NCI-H446 treated with DMSO at 0.1 percent for 48 hours (cell line): Measurements from ENCODE around the gene TSPAN17.
"Not testable (repeated sequence)": the region's sequence is repeated elsewhere in the genome, so short reads cannot be mapped to it uniquely, and the experiment has no call there.

Experiments
- DNase-seq: peaks from one replicate; lab custom pipeline; 2025; lab: John Stamatoyannopoulos, UW

Gene TSPAN17

GRCh38 chr5:176647030-176647842 is at the start of gene TSPAN17:
Gene TSPAN17 (plus strand): TSS chr5:176647484. CDS start chr5:176647616, 132 bp downstream.
- DNase-seq, result peak; percentile 98

DNA sequence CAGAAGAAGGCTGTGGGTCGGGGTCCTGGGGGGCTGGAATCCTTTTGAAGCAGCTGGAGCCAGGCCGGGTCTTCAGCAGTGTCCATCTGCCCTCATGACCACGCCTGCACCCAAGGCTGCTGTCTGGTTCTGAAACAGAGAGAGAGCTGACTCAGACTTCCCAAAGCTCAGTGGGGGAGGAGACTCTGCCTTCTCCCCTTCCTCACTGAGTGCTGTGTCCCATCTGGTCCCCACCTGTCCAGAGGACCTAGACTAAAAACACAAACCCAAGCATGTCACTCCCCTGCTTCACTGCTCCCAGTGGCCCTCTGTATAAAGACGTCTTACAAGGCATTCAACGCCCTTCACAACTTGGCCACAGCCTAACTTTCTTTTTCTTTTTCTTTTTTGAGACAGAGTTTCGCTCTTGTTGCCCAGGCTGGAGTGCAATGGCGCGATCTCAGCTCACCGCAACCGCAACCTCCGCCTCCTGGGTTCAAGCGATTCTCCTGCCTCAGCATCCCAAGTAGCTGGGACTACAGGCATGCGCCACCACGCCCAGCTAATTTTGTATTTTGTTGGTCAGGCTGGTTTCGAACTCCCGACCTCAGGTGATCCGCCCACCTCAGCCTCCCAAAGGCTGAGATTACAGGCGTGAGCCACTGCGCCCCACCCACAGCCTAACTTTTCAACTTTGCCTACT is 47.4 kb upstream of the TSPAN17 start:
- not testable (repeated sequence) for DNase-seq

DNA sequence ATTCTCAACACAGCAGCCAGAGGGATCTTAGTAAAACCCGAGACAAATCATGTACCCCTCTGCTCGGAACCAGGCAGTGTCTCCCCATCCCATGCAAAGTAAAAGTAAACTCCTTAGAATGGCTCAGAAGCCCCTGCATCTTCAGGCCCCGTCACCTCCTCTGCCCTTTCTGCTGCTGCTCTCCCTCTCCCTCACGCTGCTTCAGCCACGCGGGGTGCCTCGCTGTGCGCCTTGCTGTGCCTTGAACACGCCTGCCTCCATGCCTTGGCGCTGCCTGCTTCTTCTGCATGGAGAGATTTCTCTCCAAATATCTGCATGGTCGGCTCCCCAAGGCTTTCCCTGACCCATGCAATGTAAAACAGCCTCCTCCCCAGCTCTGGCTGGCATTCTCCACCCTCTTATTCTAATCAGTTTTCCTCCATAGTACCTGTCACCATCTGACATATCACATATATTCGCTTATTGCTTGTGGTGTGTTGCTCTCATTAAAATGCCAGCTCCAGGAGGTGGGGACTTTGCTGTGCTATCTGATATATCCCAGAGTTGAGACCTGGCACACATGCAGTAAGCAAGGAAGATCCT is 45.3 kb upstream of the TSPAN17 start:
- no peak for DNase-seq

- DNase-seq, result no peak
Observed at GRCh38 chr5:176603091-176603490, 44.2 kb upstream of the TSPAN17 start.

DNA sequence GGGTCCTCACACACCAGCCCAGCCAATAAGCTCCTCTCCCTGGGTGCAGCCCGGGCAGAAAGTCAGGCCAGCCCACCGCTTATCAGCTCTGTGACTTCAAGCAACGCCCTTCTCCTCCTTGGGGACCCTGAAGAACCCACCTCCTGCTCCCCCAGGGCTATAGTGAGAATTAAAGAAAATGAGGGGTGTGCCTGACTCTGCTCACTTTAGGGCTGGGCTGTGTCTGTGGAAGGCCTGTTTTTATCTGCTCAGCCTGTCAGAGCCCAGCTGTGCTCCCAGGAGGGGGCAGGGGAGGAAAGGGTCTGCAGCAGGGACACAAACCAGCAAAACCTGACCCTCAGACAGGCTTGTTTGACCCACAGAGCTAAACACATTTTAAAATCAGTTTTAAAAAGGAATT is 41.3 kb upstream of the TSPAN17 start:
- no peak for DNase-seq

- no peak for DNase-seq
Observed at GRCh38 chr5:176606875-176607274, 40.4 kb upstream of the TSPAN17 start.

- no peak for DNase-seq
Observed at GRCh38 chr5:176608142-176608705, 39.1 kb upstream of the TSPAN17 start.

DNA sequence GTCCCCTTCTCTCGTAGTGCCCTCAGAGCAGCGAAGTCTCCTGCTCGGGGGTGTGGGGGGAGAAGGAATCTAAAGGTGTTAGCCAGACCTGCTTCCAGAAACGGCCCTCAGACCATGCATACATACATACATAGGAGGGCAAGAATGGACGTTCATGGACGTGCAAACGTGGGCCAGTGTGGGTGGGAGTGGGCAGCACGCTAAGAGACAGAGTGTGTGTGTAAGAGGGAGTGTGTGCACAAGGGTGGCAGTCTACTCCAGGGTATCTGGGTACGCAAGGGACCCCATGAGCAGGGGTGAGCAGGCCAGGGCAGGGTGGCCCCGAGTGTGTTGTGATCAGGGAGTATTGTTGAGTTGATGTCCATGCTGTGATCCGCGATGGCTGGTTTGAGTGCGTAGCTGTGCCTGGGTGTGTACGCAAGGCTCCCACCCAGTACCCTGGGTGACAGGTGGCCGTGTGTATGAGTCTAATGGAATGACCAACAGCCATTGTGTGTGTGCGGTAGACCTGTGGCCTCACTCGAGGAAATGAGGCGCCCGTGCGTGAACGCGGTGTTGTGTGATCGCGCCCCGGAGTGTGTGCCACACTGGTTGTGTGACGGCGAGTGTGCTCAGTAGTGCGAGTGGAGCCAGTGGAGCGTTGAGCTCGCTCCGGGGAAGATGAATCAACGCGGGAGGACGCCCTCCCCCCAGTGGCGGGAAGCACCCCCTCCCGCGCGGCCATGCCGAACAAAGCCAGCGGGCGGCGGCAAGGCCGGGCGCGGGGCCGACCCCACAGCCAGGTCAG is 38.2 kb upstream of the TSPAN17 start:
- DNase-seq, result no peak

DNA sequence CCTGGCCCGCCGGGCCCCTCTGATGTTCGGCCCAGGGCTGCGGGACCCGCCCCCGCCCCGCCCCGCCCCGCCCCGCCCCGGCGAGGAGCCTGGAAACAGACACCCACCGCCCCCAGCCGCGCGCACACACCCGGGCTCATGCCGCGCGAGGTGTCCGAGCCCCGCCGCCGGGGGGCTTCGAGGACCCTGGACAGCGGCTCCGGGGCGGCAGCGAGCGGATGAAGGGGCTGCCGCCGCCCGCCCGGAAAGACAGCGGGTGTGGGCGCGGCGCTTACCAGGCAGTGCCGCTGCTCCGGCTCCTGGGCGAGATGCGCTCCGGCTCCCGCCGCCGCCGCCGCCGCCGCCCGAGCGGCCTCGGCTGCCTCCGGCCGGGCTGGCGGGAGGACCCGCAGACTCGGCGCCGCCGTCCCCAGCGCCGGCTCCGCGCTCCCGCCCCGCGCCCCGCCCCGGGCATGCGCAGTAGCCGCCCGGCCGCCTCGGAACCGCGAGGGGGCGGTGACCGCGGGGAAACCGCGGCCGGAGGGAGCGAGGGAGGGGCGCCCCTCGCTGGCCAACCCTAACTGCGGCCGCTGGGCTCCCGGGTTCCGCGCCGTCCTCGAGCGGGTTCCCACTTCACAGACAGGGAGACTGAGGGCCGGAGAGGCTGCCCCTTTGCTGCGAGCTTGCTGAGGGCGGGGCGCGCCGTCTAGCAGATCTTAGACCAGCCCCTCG is 37.4 kb upstream of the TSPAN17 start, which contains the start of gene GPRIN1:
Gene GPRIN1, minus strand, starts transcription at position 433 of the 711 bp plus-strand sequence. CDS start 10,322 bp downstream, outside the sequence.
- no peak for DNase-seq

GRCh38 chr5:176610435-176610773 is 36.9 kb upstream of the TSPAN17 start:
- DNase-seq, result no peak

DNA sequence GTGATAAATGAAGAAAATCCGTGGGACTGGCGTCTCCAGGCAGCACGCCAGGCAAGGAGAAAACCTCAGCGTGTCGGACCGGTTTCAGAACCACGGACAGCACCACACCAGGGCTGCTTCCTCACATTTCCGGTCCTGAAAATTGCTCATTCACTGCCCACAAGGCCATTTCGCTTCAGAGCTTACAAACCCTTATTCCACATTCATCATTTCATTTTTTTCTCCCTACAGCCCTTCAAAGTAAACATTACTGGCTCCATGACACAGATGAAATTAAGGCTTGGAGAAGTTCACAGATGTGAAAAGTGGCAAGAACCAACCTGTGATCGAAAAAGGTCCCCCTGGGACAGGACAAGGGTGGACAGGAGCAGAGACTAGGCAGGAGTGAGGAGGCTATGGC is 35.8 kb upstream of the TSPAN17 start:
- DNase-seq, result no peak

GRCh38 chr5:176612008-176612407 is 35.3 kb upstream of the TSPAN17 start:
- no peak for DNase-seq

DNA sequence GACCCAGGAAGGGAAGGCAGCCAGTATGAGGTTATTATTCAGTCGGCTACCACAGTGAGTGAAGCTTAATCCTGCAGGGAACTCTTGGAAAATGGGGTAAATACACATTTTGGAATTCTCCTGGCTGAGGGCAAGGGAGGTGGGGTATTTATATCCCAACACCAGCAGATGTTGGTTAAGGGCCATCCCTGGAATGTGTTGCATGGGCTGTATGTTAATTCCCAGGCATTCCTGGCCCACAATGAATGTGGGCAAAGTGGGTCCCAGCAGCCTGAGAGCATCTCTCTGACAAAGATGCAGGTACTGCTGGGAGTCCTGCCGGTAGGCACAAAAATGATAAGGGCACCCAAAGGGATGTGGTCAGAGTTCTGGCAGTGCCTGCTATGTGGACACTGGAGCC is 34.4 kb upstream of the TSPAN17 start:
- no peak for DNase-seq

GRCh38 chr5:176614805-176615478 is 32.3 kb upstream of the TSPAN17 start:
- DNase-seq, result peak; percentile 76

DNA sequence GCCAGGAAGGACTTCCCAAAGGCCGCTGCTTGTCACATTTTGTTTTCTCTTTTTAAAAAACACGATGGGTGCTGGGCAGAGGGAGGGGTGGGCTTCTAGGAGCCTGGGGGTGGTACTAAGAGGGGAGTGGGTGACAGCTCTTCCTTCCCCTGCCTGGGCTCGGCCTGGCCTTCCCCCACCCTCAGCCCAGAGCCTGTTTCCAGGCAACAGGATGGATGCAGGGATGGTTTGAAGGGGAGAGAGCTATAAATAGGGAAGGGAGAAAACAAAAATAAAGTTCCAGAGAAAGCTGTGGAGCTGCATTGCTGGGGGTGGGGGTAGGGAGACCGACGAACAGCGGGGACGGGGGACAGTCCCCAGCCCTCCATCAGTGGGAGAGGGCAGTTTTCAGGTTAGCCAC is 30.8 kb upstream of the TSPAN17 start:
- no peak for DNase-seq

GRCh38 chr5:176618783-176619182 is 28.5 kb upstream of the TSPAN17 start:
- no peak for DNase-seq

- DNase-seq, result no peak
Observed at GRCh38 chr5:176619203-176619568, 28.1 kb upstream of the TSPAN17 start.

- no peak for DNase-seq
Observed at GRCh38 chr5:176619569-176620332, 27.5 kb upstream of the TSPAN17 start.

GRCh38 chr5:176620333-176620981 is 26.8 kb upstream of the TSPAN17 start:
- no peak for DNase-seq
